Measurements from ENCODE around the gene HDAC4.

Gene HDAC4

DNA sequence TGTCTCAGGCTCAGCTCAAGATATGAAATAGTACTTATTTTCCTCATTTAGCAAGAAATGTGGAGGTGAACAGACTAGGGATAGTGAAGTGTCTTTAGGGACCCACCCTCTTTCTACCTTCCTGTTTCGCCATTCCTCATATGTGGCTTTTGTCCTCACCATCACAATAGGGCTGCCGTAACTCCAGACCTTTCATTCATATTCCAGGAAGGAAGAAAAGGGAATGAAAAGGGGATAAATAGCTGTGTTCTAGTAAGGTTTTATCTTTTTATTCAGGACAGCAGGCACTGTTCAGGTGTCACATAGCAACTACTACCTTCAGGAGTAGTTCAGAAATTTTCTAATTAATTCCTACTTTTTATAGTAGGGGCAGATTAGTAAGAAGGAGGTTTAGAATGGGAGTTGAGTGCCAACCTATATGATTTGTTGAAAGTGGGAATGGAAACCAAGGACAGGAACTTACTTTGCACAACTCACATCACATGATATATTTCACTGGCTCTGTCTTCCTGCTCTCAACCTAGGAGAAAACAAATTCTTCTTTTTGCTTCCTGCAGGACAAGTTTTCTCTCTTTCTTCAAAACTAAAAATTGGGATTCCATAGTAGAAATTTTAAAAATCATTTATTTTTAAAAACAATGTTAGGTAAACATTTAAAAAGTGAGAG is 36.0 kb upstream of the HDAC4 start:
- Histone ChIP-seq H3K36me3 (ENCODE audit: low read length) (no peaks in the 10 kb centered on the region), H3K27me3 (ENCODE audit: low read length) (no peaks in the 10 kb centered on the region), H3K9me2 (replicated peaks; ENCODE audit: insufficient read depth, low read length) (no peaks in the 10 kb centered on the region), H3K4me3 (ENCODE audit: insufficient read depth, low read length, poor library complexity, severe bottlenecking) (no peak overlapping the region), H2AFZ (ENCODE audit: low read depth, low read length, severe bottlenecking) (no peak overlapping the region), H3F3A (ENCODE audit: insufficient read depth) (no peaks in the 10 kb centered on the region), H3K9me3 (ENCODE audit: insufficient read depth, low read length) (no peaks in the 10 kb centered on the region), H3K27ac (ENCODE audit: low read depth, low read length) (no peak overlapping the region), H3K4me2 (ENCODE audit: low read depth, low read length, poor library complexity, severe bottlenecking) (no peak overlapping the region), H4K20me1 (ENCODE audit: low read depth, low read length) (no peaks in the 10 kb centered on the region), H3K9ac (ENCODE audit: low read length) (no peak overlapping the region), H3K79me2 (ENCODE audit: insufficient read depth, low read length) (no peaks in the 10 kb centered on the region)
- TF ChIP-seq, protein P1, sequence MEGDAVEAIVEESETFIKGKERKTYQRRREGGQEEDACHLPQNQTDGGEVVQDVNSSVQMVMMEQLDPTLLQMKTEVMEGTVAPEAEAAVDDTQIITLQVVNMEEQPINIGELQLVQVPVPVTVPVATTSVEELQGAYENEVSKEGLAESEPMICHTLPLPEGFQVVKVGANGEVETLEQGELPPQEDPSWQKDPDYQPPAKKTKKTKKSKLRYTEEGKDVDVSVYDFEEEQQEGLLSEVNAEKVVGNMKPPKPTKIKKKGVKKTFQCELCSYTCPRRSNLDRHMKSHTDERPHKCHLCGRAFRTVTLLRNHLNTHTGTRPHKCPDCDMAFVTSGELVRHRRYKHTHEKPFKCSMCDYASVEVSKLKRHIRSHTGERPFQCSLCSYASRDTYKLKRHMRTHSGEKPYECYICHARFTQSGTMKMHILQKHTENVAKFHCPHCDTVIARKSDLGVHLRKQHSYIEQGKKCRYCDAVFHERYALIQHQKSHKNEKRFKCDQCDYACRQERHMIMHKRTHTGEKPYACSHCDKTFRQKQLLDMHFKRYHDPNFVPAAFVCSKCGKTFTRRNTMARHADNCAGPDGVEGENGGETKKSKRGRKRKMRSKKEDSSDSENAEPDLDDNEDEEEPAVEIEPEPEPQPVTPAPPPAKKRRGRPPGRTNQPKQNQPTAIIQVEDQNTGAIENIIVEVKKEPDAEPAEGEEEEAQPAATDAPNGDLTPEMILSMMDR (IDR thresholded peaks at IDR 0.05; ENCODE audit: insufficient read depth, low read length, poor library complexity, severe bottlenecking): no peak
- TF ChIP-seq EZH2phosphoT487 (conservative IDR thresholded peaks at IDR 0.05; ENCODE audit: low read length): no peak

DNA sequence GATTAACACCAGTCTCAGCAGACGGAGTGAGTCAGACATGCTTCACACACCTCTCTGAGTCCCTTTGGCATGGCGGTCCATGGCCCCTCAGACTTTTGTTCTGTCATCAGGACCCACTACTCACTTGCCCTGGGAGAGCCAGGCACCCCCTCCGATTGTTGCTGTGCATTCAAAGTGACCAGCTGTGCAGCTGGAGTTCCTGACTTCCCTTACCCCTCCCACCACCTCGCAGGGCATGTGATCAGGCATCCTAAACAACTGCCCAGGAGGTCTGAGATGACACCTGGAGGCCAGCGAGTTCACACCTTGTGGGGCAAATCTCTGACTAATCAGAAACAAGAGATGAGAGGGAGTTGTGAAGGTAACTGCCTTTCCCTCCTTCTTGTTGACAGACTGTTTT is 35.3 kb upstream of the HDAC4 start:
- Histone ChIP-seq H3K79me2 (ENCODE audit: insufficient read depth, low read length) (no peaks in the 10 kb centered on the region), H3K9ac (ENCODE audit: low read length) (no peak overlapping the region), H3K27ac (ENCODE audit: low read depth, low read length) (no peak overlapping the region), H3K9me3 (ENCODE audit: insufficient read depth, low read length) (no peaks in the 10 kb centered on the region), H4K20me1 (ENCODE audit: low read depth, low read length) (no peaks in the 10 kb centered on the region), H3K9me2 (replicated peaks; ENCODE audit: insufficient read depth, low read length) (no peaks in the 10 kb centered on the region), H3K36me3 (ENCODE audit: low read length) (no peaks in the 10 kb centered on the region), H3K4me2 (ENCODE audit: low read depth, low read length, poor library complexity, severe bottlenecking) (no peak overlapping the region), H3K27me3 (ENCODE audit: low read length) (no peaks in the 10 kb centered on the region), H2AFZ (ENCODE audit: low read depth, low read length, severe bottlenecking) (no peak overlapping the region), H3K4me3 (ENCODE audit: insufficient read depth, low read length, poor library complexity, severe bottlenecking) (no peak overlapping the region), H3F3A (ENCODE audit: insufficient read depth) (no peaks in the 10 kb centered on the region)
- TF ChIP-seq, protein P1 (IDR thresholded peaks at IDR 0.05; ENCODE audit: insufficient read depth, low read length, poor library complexity, severe bottlenecking): no peak
- TF ChIP-seq EZH2phosphoT487 (conservative IDR thresholded peaks at IDR 0.05; ENCODE audit: low read length): no peak

DNA sequence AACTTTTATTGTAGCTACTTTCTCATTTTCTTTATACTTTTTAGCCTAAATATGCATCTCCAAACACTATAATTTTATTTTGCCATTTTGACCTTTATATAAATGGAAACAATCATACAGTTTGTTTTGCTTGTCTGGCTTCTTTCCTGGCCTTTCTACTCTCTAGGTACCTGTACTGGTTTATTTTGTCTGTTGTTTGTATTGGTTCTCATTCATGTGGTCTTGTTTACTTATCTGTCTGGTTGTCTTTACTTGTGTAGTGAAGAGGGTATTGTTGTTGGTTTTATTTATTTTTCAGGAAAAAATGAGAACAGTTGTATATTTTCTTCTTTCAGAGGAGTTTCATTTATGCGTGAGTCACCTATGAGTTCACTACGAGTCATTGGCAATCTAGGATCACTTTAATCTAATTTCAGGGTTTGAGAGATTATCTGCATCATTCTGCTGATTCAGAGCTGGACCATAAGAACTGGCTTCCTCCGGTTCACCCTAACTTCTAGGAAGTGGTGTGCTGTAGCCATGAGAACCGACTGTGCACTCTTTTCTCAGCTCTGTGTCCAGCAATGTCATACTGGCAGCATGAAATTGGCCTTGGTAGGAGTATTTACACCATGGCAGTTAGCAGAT is 33.1 kb upstream of the HDAC4 start:
- Histone ChIP-seq H2AFZ (ENCODE audit: low read depth, low read length, severe bottlenecking) (no peak overlapping the region), H3K27ac (ENCODE audit: low read depth, low read length) (no peak overlapping the region), H3K79me2 (ENCODE audit: insufficient read depth, low read length) (no peaks in the 10 kb centered on the region), H3F3A (ENCODE audit: insufficient read depth) (no peaks in the 10 kb centered on the region), H3K9me2 (replicated peaks; ENCODE audit: insufficient read depth, low read length) (no peaks in the 10 kb centered on the region), H3K9ac (ENCODE audit: low read length) (no peak overlapping the region), H3K9me3 (ENCODE audit: insufficient read depth, low read length) (no peaks in the 10 kb centered on the region), H3K4me3 (ENCODE audit: insufficient read depth, low read length, poor library complexity, severe bottlenecking) (no peak overlapping the region), H3K4me2 (ENCODE audit: low read depth, low read length, poor library complexity, severe bottlenecking) (no peak overlapping the region), H3K36me3 (ENCODE audit: low read length) (no peaks in the 10 kb centered on the region), H3K27me3 (ENCODE audit: low read length) (no peaks in the 10 kb centered on the region), H4K20me1 (ENCODE audit: low read depth, low read length) (no peaks in the 10 kb centered on the region)
- TF ChIP-seq, protein P1 (IDR thresholded peaks at IDR 0.05; ENCODE audit: insufficient read depth, low read length, poor library complexity, severe bottlenecking): no peak
- TF ChIP-seq EZH2phosphoT487 (conservative IDR thresholded peaks at IDR 0.05; ENCODE audit: low read length): no peak
